GM23338 (cell line): ENCODE data around the gene TTC28.

Source experiments
- CREB1 ChIP-seq: fragments of 250-450 bp; sonication (Bioruptor Pico); IDR thresholded peaks from 2 replicates; pipeline ENCODE4 v1.5.0; 2020; ENCODE audit warnings: low read depth, mild to moderate bottlenecking, moderate library complexity
- EZH2 ChIP-seq: fragments of 200-600 bp; sonication (generic); IDR thresholded peaks from one replicate; pipeline ENCODE4 v1.8.0; 2017; ENCODE audit warnings: antibody characterized with exemption, mild to moderate bottlenecking, low read depth; ENCODE audit not compliant: unreplicated experiment
- TF ChIP-seq, protein P1 (sequence below), 2 experiments: fragments of 200-600 bp in 1 of 2; sonication (generic) in 1 of 2; conservative IDR thresholded peaks; 2 replicates each; pipeline versions ENCODE4 v1.5.1 to v1.6.1; 2016 to 2017; ENCODE audit warnings: antibody characterized with exemption in 2 of 2, low read depth in 2 of 2, mild to moderate bottlenecking in 2 of 2, moderate library complexity in 1 of 2
- TF ChIP-seq, protein P2 (sequence below): IDR thresholded peaks from one replicate; pipeline ENCODE4 v1.6.1; 2018; ENCODE audit warnings: antibody characterized with exemption; ENCODE audit not compliant: unreplicated experiment

DNA sequence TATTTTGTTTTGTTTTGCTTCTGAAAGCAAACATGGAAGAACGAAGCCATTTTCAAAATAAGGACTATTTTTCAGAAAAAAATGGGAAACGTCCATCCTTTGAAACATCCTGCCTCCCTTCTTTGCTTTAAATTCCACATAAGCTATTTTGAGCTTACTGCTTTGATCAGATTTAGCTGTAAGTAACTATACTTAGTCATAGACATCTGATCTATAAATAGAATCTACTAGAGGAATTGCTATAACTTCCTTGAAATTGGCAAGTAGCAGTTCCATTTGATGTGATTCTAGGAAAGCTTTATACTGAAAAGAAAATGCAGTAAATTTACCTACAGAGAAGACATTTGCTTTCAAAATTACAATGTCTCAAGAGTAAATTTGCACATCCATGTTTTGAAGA is 305.8 kb downstream of the TTC28 start:
- TF ChIP-seq, protein P1, sequence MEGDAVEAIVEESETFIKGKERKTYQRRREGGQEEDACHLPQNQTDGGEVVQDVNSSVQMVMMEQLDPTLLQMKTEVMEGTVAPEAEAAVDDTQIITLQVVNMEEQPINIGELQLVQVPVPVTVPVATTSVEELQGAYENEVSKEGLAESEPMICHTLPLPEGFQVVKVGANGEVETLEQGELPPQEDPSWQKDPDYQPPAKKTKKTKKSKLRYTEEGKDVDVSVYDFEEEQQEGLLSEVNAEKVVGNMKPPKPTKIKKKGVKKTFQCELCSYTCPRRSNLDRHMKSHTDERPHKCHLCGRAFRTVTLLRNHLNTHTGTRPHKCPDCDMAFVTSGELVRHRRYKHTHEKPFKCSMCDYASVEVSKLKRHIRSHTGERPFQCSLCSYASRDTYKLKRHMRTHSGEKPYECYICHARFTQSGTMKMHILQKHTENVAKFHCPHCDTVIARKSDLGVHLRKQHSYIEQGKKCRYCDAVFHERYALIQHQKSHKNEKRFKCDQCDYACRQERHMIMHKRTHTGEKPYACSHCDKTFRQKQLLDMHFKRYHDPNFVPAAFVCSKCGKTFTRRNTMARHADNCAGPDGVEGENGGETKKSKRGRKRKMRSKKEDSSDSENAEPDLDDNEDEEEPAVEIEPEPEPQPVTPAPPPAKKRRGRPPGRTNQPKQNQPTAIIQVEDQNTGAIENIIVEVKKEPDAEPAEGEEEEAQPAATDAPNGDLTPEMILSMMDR (conservative IDR thresholded peaks at IDR 0.05; ENCODE audit: low read depth in 2 of 2): no peak
- TF ChIP-seq CREB1 (no peak), EZH2 (no peak)
- TF ChIP-seq, protein P2, sequence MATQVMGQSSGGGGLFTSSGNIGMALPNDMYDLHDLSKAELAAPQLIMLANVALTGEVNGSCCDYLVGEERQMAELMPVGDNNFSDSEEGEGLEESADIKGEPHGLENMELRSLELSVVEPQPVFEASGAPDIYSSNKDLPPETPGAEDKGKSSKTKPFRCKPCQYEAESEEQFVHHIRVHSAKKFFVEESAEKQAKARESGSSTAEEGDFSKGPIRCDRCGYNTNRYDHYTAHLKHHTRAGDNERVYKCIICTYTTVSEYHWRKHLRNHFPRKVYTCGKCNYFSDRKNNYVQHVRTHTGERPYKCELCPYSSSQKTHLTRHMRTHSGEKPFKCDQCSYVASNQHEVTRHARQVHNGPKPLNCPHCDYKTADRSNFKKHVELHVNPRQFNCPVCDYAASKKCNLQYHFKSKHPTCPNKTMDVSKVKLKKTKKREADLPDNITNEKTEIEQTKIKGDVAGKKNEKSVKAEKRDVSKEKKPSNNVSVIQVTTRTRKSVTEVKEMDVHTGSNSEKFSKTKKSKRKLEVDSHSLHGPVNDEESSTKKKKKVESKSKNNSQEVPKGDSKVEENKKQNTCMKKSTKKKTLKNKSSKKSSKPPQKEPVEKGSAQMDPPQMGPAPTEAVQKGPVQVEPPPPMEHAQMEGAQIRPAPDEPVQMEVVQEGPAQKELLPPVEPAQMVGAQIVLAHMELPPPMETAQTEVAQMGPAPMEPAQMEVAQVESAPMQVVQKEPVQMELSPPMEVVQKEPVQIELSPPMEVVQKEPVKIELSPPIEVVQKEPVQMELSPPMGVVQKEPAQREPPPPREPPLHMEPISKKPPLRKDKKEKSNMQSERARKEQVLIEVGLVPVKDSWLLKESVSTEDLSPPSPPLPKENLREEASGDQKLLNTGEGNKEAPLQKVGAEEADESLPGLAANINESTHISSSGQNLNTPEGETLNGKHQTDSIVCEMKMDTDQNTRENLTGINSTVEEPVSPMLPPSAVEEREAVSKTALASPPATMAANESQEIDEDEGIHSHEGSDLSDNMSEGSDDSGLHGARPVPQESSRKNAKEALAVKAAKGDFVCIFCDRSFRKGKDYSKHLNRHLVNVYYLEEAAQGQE: no peak
